Measurements from ENCODE around the gene KRTAP27-1. TPM values are rescaled to one million over a fixed set of nuclear protein-coding genes. Genes with fewer than 3 reads are reported as not detected.

Gene KRTAP27-1
- polyA plus RNA-seq, 1 donor (not counting 4 experiments of a cell fraction or from before 2014, with no cell fraction given) = not detected

DNA sequence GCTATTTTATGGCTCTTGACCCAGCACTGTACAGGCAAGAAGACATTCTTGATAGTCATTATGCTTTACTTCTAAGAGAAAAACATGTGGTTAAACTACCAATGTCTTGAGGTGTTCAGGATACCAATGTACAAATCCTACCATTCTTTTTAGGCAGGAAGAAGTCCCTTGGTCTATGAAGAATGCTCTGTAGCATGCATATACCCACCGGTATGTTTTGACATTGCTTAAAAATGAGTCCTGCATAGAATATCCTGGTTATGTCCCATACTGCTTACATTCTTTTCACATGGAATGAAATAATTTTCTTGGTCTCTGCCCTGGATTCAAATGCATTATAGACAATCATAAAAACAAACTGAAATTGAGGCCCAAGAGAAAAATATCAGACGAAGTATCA lies 4.8 kb downstream of the KRTAP27-1 start:
- no peak for FAIRE-seq

DNA sequence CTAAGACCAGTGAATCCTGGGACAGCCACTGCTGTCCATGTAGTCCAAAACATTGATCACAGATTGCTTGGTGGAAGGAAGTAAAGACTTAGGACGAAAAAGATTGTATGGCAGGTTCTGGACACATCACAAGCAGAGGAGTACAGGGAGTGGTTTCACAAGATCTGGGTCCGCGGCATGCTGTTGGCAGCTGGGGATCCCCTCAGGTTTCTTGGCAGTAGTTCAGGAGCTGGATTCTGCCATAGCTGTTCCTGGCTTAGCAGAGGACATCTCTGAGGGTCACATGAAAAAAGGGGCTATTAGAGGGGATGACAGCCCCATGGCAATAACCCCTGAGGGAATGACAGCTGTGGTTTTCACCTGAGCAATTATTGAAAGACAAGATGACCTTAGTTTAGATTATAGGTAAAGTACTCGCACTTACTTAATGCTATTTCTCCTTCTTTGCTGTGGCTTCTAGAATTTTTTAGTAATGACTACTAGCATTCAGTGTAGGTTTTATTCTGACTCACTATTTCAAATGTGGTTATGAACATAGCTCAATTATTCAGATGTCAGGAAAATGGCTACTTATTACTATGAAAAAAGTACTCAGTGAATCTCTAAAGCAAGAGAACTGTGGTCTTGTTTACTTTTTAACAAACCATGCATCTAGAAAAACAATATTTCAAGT lies 8.2 kb downstream of the KRTAP27-1 start:
- Histone ChIP-seq H3K79me2 (ENCODE audit: control insufficient read depth, insufficient read depth, low read length) (no peaks in the 10 kb centered on the region), H3K4me2 (ENCODE audit: control insufficient read depth, extremely low read depth, insufficient read depth, low read depth, low read length) (peak overlapping the region; percentile 64), H3K27me3 (ENCODE audit: control insufficient read depth, extremely low read depth, insufficient read depth, low read length) (no peaks in the 10 kb centered on the region), H4K20me1 (ENCODE audit: control insufficient read depth, extremely low read depth, insufficient read depth, low read length) (no peaks in the 10 kb centered on the region), H3K9me3 (ENCODE audit: control insufficient read depth, low read depth, low read length) (no peaks in the 10 kb centered on the region), H3K4me3 (ENCODE audit: control insufficient read depth in 2 of 3, extremely low read depth in 1 of 3, insufficient read depth in 2 of 3, low read depth in 1 of 3, low read length in 3 of 3) (peak overlapping the region in 1 of 3 experiments; percentile 2), H2AFZ (ENCODE audit: control insufficient read depth, low read length) (peak overlapping the region; percentile 38), H3K36me3 (ENCODE audit: control insufficient read depth in 2 of 2, extremely low read depth in 1 of 2, insufficient read depth in 2 of 2, low read length in 2 of 2) (no peaks in the 10 kb centered on the region), H3K27ac (ENCODE audit: control insufficient read depth, insufficient read depth, low read length) (no peak overlapping the region), H3K9ac (ENCODE audit: control insufficient read depth, extremely low read depth, insufficient read depth, low read length) (no peak overlapping the region), H3K4me1 (ENCODE audit: control insufficient read depth, extremely low read depth, insufficient read depth, low read length) (peaks cover 7% of the 10 kb centered on the region), H3K9me1 (ENCODE audit: control insufficient read depth, extremely low read depth, insufficient read depth, low read length) (no peaks in the 10 kb centered on the region)
- dilution Hi-C loops (cut with MboI; ENCODE audit: extremely low pct_ligation_motif_present, low sequenced_read_pairs) = no loop called here
- FAIRE-seq = peak; percentile 13
- TF ChIP-seq EZH2 (IDR thresholded peaks at IDR 0.05; ENCODE audit: low read length) (no peak), CTCF (optimal IDR thresholded peaks at IDR 0.05 in 1 of 3, IDR thresholded peaks at IDR 0.05 in 1 of 3, conservative IDR thresholded peaks at IDR 0.05 in 1 of 3; ENCODE audit: extremely low read depth in 1 of 3, insufficient read depth in 2 of 3, low read length in 3 of 3) (no peak)
- no peak for DNase-seq (ENCODE audit: low read depth, low spot score)

More for the DNA sequence above, 4.8 kb downstream of the KRTAP27-1 start:
- Histone ChIP-seq H3K27ac (ENCODE audit: control insufficient read depth, insufficient read depth, low read length) (no peak overlapping the region), H2AFZ (ENCODE audit: control insufficient read depth, low read length) (no peak overlapping the region), H3K79me2 (ENCODE audit: control insufficient read depth, insufficient read depth, low read length) (no peaks in the 10 kb centered on the region), H4K20me1 (ENCODE audit: control insufficient read depth, extremely low read depth, insufficient read depth, low read length) (no peaks in the 10 kb centered on the region), H3K36me3 (ENCODE audit: control insufficient read depth in 2 of 2, extremely low read depth in 1 of 2, insufficient read depth in 2 of 2, low read length in 2 of 2) (no peaks in the 10 kb centered on the region), H3K9ac (ENCODE audit: control insufficient read depth, extremely low read depth, insufficient read depth, low read length) (no peak overlapping the region), H3K4me2 (ENCODE audit: control insufficient read depth, extremely low read depth, insufficient read depth, low read depth, low read length) (no peak overlapping the region), H3K4me1 (ENCODE audit: control insufficient read depth, extremely low read depth, insufficient read depth, low read length) (peaks cover 7% of the 10 kb centered on the region), H3K27me3 (ENCODE audit: control insufficient read depth, extremely low read depth, insufficient read depth, low read length) (no peaks in the 10 kb centered on the region), H3K9me1 (ENCODE audit: control insufficient read depth, extremely low read depth, insufficient read depth, low read length) (no peaks in the 10 kb centered on the region), H3K9me3 (ENCODE audit: control insufficient read depth, low read depth, low read length) (no peaks in the 10 kb centered on the region), H3K4me3 (ENCODE audit: control insufficient read depth in 2 of 3, extremely low read depth in 1 of 3, insufficient read depth in 2 of 3, low read depth in 1 of 3, low read length in 3 of 3) (no peak overlapping the region)
- no peak for DNase-seq (ENCODE audit: low read depth, low spot score)
- TF ChIP-seq EZH2 (IDR thresholded peaks at IDR 0.05; ENCODE audit: low read length) (no peak), CTCF (optimal IDR thresholded peaks at IDR 0.05 in 1 of 3, IDR thresholded peaks at IDR 0.05 in 1 of 3, conservative IDR thresholded peaks at IDR 0.05 in 1 of 3; ENCODE audit: extremely low read depth in 1 of 3, insufficient read depth in 2 of 3, low read length in 3 of 3) (no peak)
- dilution Hi-C loops (cut with MboI; ENCODE audit: extremely low pct_ligation_motif_present, low sequenced_read_pairs) = no loop called here
